Measurements from ENCODE around the gene OR5AU1. TPM values are rescaled to one million over a fixed set of nuclear protein-coding genes. Genes with fewer than 3 reads are reported as not detected.
A peak's percentile ranks its signal among the peaks of the same experiment; 100 is the strongest.
"Not testable (repeated sequence)": the region's sequence is repeated elsewhere in the genome, so short reads cannot be mapped to it uniquely, and the experiment has no call there.

Gene OR5AU1
- total RNA-seq, 2 experiments from 2014 or later, result not detected

GRCh38 chr14:21192875-21193535 lies 37.1 kb upstream of the OR5AU1 start:
- Mint-ChIP-seq H3K36me3 (ENCODE audit: low read depth) (no peaks in the 10 kb centered on the region), H3K4me3 (peak overlapping the region; percentile 60), H3K4me1 (peaks cover 15% of the 10 kb centered on the region), H3K27ac (no peak overlapping the region), H3K9me3 (no peaks in the 10 kb centered on the region), H3K27me3 (peaks cover 16% of the 10 kb centered on the region)
- CTCF ChIA-PET, result interaction anchor here (1.5 to 1.7 kb wide), 2 partner anchors 89 to 101 kb away, joined by 3 to 5 read pairs; no protein-coding TSS in a partner anchor
- no peak for DNase-seq
- POLR2A ChIA-PET, result interaction anchor here (0.6 to 0.7 kb wide), 2 partner anchors 51 to 63 kb away, joined by 3 to 5 read pairs; no protein-coding TSS in a partner anchor

GRCh38 chr14:21192447-21192822 lies 36.6 kb upstream of the OR5AU1 start:
- H3K4me1 Mint-ChIP-seq, result peaks cover 15% of the 10 kb centered on the region
- H3K27ac Mint-ChIP-seq, result no peak overlapping the region
- no peak for DNase-seq
- peaks cover 16% of the 10 kb centered on the region for H3K27me3 Mint-ChIP-seq
- ChIA-PET CTCF (interaction anchor here (0.6 to 1.7 kb wide), 4 partner anchors 11 to 100 kb away, joined by 3 to 5 read pairs (median 3); no protein-coding TSS in a partner anchor), POLR2A (interaction anchor here (0.7 kb wide), 1 partner anchor 52 kb away, joined by 3 read pairs; no protein-coding TSS in a partner anchor)
- no peaks in the 10 kb centered on the region for H3K36me3 Mint-ChIP-seq (ENCODE audit: low read depth)
- no peaks in the 10 kb centered on the region for H3K9me3 Mint-ChIP-seq
- H3K4me3 Mint-ChIP-seq, result peak overlapping the region; percentile 60

GRCh38 chr14:21191809-21192446 lies 36.1 kb upstream of the OR5AU1 start:
- POLR2A ChIA-PET, result interaction anchor here (0.7 kb wide), 1 partner anchor 52 kb away, joined by 3 read pairs; no protein-coding TSS in a partner anchor
- Mint-ChIP-seq H3K27me3 (peaks cover 16% of the 10 kb centered on the region), H3K27ac (peak overlapping the region; percentile 41), H3K4me3 (peak overlapping the region; percentile 60), H3K36me3 (ENCODE audit: low read depth) (no peaks in the 10 kb centered on the region), H3K4me1 (peaks cover 15% of the 10 kb centered on the region), H3K9me3 (no peaks in the 10 kb centered on the region)
- peak; percentile 81 for DNase-seq
- CTCF ChIA-PET, result interaction anchor here (0.6 to 1.7 kb wide), 5 partner anchors 12 to 1866 kb away, joined by 3 to 5 read pairs (median 3); no protein-coding TSS in a partner anchor

GRCh38 chr14:21191261-21191808 lies 35.5 kb upstream of the OR5AU1 start:
- DNase-seq, result no peak
- H3K4me3 Mint-ChIP-seq, result peak overlapping the region; percentile 60
- H3K36me3 Mint-ChIP-seq (ENCODE audit: low read depth), result no peaks in the 10 kb centered on the region
- POLR2A ChIA-PET, result no interaction called here
- no peaks in the 10 kb centered on the region for H3K9me3 Mint-ChIP-seq
- CTCF ChIA-PET, result interaction anchor here (0.6 to 1.5 kb wide), 4 partner anchors 12 to 1866 kb away, joined by 3 to 5 read pairs (median 4); no protein-coding TSS in a partner anchor
- peaks cover 15% of the 10 kb centered on the region for H3K4me1 Mint-ChIP-seq
- peak overlapping the region; percentile 41 for H3K27ac Mint-ChIP-seq
- H3K27me3 Mint-ChIP-seq, result peaks cover 16% of the 10 kb centered on the region

- Mint-ChIP-seq H3K4me1 (no peaks in the 10 kb centered on the region), H3K9me3 (peaks cover 2% of the 10 kb centered on the region), H3K36me3 (ENCODE audit: low read depth) (peaks cover 2% of the 10 kb centered on the region), H3K27ac (peak overlapping the region; percentile 6), H3K27me3 (peaks cover 19% of the 10 kb centered on the region), H3K4me3 (no peak overlapping the region)
- DNase-seq, result no peak
- CTCF ChIA-PET, result no interaction called here
- POLR2A ChIA-PET, result no interaction called here
Observed at GRCh38 chr14:21185491-21185890, 29.6 kb upstream of the OR5AU1 start.

GRCh38 chr14:21184254-21184653 lies 28.4 kb upstream of the OR5AU1 start:
- no peaks in the 10 kb centered on the region for H3K4me1 Mint-ChIP-seq
- H3K27ac Mint-ChIP-seq, result no peak overlapping the region
- peaks cover 21% of the 10 kb centered on the region for H3K27me3 Mint-ChIP-seq
- no peak overlapping the region for H3K4me3 Mint-ChIP-seq
- H3K9me3 Mint-ChIP-seq, result peaks cover 2% of the 10 kb centered on the region
- peaks cover 2% of the 10 kb centered on the region for H3K36me3 Mint-ChIP-seq (ENCODE audit: low read depth)
- no peak for DNase-seq
- ChIA-PET CTCF (interaction anchor here (0.6 kb wide), 1 partner anchor 197 kb away, joined by 3 read pairs; no protein-coding TSS in a partner anchor), POLR2A (no interaction called here)

GRCh38 chr14:21182166-21182565 lies 26.3 kb upstream of the OR5AU1 start:
- H3K36me3 Mint-ChIP-seq (ENCODE audit: low read depth), result peaks cover 2% of the 10 kb centered on the region
- H3K9me3 Mint-ChIP-seq, result peaks cover 2% of the 10 kb centered on the region
- H3K4me1 Mint-ChIP-seq, result no peaks in the 10 kb centered on the region
- H3K27me3 Mint-ChIP-seq, result peaks cover 29% of the 10 kb centered on the region
- no peak overlapping the region for H3K27ac Mint-ChIP-seq
- ChIA-PET CTCF (interaction anchor here (1.8 kb wide), 1 partner anchor 90 kb away, joined by 5 read pairs; no protein-coding TSS in a partner anchor), POLR2A (no interaction called here)
- no peak for DNase-seq
- no peak overlapping the region for H3K4me3 Mint-ChIP-seq

- no peak for DNase-seq
- Mint-ChIP-seq H3K4me3 (no peak overlapping the region), H3K36me3 (ENCODE audit: low read depth) (no peaks in the 10 kb centered on the region), H3K27ac (no peak overlapping the region), H3K4me1 (no peaks in the 10 kb centered on the region), H3K9me3 (no peaks in the 10 kb centered on the region), H3K27me3 (peaks cover 38% of the 10 kb centered on the region)
- POLR2A ChIA-PET, result no interaction called here
- CTCF ChIA-PET, result no interaction called here
Observed at GRCh38 chr14:21171128-21171527, 15.3 kb upstream of the OR5AU1 start.

GRCh38 chr14:21169573-21169972 lies 13.7 kb upstream of the OR5AU1 start:
- H3K4me1 Mint-ChIP-seq, result no peaks in the 10 kb centered on the region
- H3K27me3 Mint-ChIP-seq, result peaks cover 35% of the 10 kb centered on the region
- ChIA-PET CTCF (interaction anchor here (1.0 kb wide), 1 partner anchor 13 kb away, joined by 3 read pairs; no protein-coding TSS in a partner anchor), POLR2A (no interaction called here)
- DNase-seq, result no peak
- no peaks in the 10 kb centered on the region for H3K9me3 Mint-ChIP-seq
- no peaks in the 10 kb centered on the region for H3K36me3 Mint-ChIP-seq (ENCODE audit: low read depth)
- no peak overlapping the region for H3K27ac Mint-ChIP-seq
- H3K4me3 Mint-ChIP-seq, result no peak overlapping the region

- no peak overlapping the region for H3K4me3 Mint-ChIP-seq
- H3K4me1 Mint-ChIP-seq, result no peaks in the 10 kb centered on the region
- H3K36me3 Mint-ChIP-seq (ENCODE audit: low read depth), result no peaks in the 10 kb centered on the region
- no peak for DNase-seq
- ChIA-PET POLR2A (no interaction called here), CTCF (no interaction called here)
- H3K27me3 Mint-ChIP-seq, result peaks cover 21% of the 10 kb centered on the region
- H3K9me3 Mint-ChIP-seq, result no peaks in the 10 kb centered on the region
- H3K27ac Mint-ChIP-seq, result no peak overlapping the region
Observed at GRCh38 chr14:21168055-21168454, 12.2 kb upstream of the OR5AU1 start.

- H3K36me3 Mint-ChIP-seq (ENCODE audit: low read depth); H3K4me1 Mint-ChIP-seq; CTCF ChIA-PET: not testable (repeated sequence)
Observed at GRCh38 chr14:21165670-21166069, 9.8 kb upstream of the OR5AU1 start.

GRCh38 chr14:21165002-21165605 lies 9.2 kb upstream of the OR5AU1 start:
- DNase-seq; H3K27ac Mint-ChIP-seq; H3K4me3 Mint-ChIP-seq; H3K36me3 Mint-ChIP-seq (ENCODE audit: low read depth); POLR2A ChIA-PET; CTCF ChIA-PET; H3K9me3 Mint-ChIP-seq; H3K4me1 Mint-ChIP-seq: not testable (repeated sequence)
- peaks cover 19% of the 10 kb centered on the region for H3K27me3 Mint-ChIP-seq

More at GRCh38 chr14:21165670-21166069, 9.8 kb upstream of the OR5AU1 start:
- DNase-seq, H3K4me3 Mint-ChIP-seq, H3K9me3 Mint-ChIP-seq, POLR2A ChIA-PET, H3K27ac Mint-ChIP-seq: not testable (repeated sequence)
- peaks cover 19% of the 10 kb centered on the region for H3K27me3 Mint-ChIP-seq

GRCh38 chr14:21163871-21164291 lies 8.0 kb upstream of the OR5AU1 start:
- Mint-ChIP-seq H3K4me3 (no peak overlapping the region), H3K27me3 (peaks cover 19% of the 10 kb centered on the region), H3K27ac (no peak overlapping the region), H3K4me1 (no peaks in the 10 kb centered on the region), H3K9me3 (no peaks in the 10 kb centered on the region), H3K36me3 (ENCODE audit: low read depth) (no peaks in the 10 kb centered on the region)
- ChIA-PET CTCF (no interaction called here), POLR2A (no interaction called here)
- no peak for DNase-seq
